ENCODE data around the gene CDC73.

Gene CDC73

GRCh38 chr1:193211539-193211938 is 89.7 kb downstream of the CDC73 start:
- TF ChIP-seq, protein P1, sequence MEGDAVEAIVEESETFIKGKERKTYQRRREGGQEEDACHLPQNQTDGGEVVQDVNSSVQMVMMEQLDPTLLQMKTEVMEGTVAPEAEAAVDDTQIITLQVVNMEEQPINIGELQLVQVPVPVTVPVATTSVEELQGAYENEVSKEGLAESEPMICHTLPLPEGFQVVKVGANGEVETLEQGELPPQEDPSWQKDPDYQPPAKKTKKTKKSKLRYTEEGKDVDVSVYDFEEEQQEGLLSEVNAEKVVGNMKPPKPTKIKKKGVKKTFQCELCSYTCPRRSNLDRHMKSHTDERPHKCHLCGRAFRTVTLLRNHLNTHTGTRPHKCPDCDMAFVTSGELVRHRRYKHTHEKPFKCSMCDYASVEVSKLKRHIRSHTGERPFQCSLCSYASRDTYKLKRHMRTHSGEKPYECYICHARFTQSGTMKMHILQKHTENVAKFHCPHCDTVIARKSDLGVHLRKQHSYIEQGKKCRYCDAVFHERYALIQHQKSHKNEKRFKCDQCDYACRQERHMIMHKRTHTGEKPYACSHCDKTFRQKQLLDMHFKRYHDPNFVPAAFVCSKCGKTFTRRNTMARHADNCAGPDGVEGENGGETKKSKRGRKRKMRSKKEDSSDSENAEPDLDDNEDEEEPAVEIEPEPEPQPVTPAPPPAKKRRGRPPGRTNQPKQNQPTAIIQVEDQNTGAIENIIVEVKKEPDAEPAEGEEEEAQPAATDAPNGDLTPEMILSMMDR (IDR thresholded peaks at IDR 0.05; ENCODE audit: low read depth, low read length) = no peak
- peak; percentile 25 for DNase-seq (ENCODE audit: extremely low read depth, low read depth)

GRCh38 chr1:193212637-193213036 is 90.8 kb downstream of the CDC73 start:
- TF ChIP-seq, protein P1 (IDR thresholded peaks at IDR 0.05; ENCODE audit: low read depth, low read length) = no peak
- no peak for DNase-seq (ENCODE audit: extremely low read depth, low read depth)

DNA sequence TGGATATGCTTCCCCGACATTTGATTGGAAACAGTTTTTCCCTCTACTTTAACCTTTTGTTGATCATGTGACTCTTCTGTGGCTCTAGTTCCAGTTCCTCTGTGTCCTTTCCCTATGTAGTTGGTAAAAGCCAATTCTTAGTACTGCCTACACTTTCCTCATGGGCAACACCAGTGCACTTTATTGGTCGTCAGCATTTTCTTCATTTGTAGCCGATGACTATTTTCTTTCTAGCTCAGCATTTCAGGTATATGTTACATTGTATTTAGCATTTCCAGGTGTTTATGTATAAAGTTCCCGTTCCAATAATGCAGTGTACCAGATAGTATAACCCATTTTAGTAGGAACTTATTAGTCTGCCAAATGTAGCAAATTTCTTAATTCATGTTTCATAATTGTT is 92.2 kb downstream of the CDC73 start:
- DNase-seq (ENCODE audit: extremely low read depth, low read depth) = no peak
- TF ChIP-seq, protein P1 (IDR thresholded peaks at IDR 0.05; ENCODE audit: low read depth, low read length) = no peak

DNA sequence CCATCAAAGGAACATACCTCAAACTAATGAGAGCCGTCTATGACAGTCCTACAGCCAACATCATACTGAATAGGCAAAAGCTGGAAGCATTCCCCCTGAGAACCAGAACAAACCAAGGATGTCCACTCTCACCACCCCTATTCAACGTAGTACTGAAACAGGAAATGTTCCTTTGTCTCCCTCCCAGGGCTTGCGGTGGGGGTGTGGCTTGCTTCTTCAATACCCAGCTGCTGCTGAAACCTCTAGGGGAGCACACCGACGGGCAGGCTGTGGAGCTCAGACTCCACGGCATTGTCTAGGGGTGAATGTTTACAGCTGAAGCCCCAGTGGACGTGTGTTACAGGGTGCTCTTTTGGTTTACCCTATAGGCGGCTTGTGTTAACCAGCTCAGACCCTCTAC is 95.1 kb downstream of the CDC73 start:
- TF ChIP-seq, protein P1 (IDR thresholded peaks at IDR 0.05; ENCODE audit: low read depth, low read length) = no peak
- DNase-seq (ENCODE audit: extremely low read depth, low read depth) = no peak

DNA sequence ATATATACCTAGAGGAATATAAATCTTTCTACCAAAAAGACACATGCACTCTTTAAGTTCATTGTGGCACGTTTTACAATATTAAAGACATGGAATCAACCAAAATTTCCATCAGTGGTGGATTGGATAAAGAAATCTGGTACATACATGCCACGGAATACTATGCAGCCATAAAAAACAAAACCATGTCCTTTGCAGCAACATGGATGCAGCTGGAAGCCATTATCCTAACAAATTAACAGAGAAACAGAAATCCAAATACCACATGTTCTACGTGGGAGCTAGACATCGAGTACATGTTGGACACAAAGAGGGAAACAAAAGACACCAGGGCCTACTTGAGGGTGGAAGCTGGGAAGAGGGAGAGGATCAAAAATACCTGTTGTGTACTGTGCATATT is 97.6 kb downstream of the CDC73 start:
- TF ChIP-seq, protein P1 (IDR thresholded peaks at IDR 0.05; ENCODE audit: low read depth, low read length) = no peak

DNA sequence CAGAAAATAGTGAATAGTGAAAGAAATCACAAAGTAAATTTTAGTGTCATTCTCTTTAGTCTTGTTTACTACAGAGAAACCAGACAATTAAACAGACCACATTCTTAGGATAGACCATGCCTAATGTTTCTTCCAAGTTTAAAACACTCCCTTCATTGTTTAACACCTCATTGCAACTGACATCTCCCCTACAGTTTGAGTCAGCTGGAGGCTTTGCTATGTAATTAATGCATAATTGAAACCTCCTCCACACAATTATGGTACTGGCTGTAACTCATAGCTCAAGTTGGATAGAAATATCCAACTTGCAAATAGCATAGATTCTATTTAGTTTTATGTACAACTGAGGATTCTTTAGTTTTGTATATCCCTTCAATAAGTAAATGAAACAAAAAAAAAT is 99.8 kb downstream of the CDC73 start:
- no peak for DNase-seq (ENCODE audit: extremely low read depth, low read depth)
- TF ChIP-seq, protein P1 (IDR thresholded peaks at IDR 0.05; ENCODE audit: low read depth, low read length) = no peak

More for the DNA sequence above, 97.6 kb downstream of the CDC73 start:
- no peak for DNase-seq (ENCODE audit: extremely low read depth, low read depth)

- no peak for DNase-seq (ENCODE audit: extremely low read depth, low read depth)
- TF ChIP-seq, protein P1 (IDR thresholded peaks at IDR 0.05; ENCODE audit: low read depth, low read length) = no peak
Measured at GRCh38 chr1:193222056-193222615, 100.3 kb downstream of the CDC73 start.

Measured in AG09319 (cell line).